ENCODE results near the gene BPIFB6. TPM values are rescaled to one million over a fixed set of nuclear protein-coding genes. Genes with fewer than 3 reads are reported as not detected.

The BPIFB6 gene
- total RNA-seq, 1 donor from 2014 or later = not detected

- intact Hi-C loops (cut with micrococcal nuclease) = no loop called here
- Mint-ChIP-seq H3K27ac (no peak overlapping the region), H3K36me3 (ENCODE audit: low read depth) (no peaks in the 10 kb centered on the region), H3K27me3 (ENCODE audit: insufficient read depth) (peaks cover 1% of the 10 kb centered on the region), H3K4me3 (no peak overlapping the region), H3K4me1 (ENCODE audit: low read depth) (no peaks in the 10 kb centered on the region), H3K9me3 (no peaks in the 10 kb centered on the region)
- DNase-seq (ENCODE audit: low spot score) = no peak
These were observed 30.2 kb downstream of the BPIFB6 start for GRCh38 chr20:33061658-33062028.

GRCh38 chr20:33062105-33062824 is 30.8 kb downstream of the BPIFB6 start:
- Mint-ChIP-seq H3K4me3 (no peak overlapping the region), H3K27me3 (ENCODE audit: insufficient read depth) (peaks cover 2% of the 10 kb centered on the region), H3K36me3 (ENCODE audit: low read depth) (no peaks in the 10 kb centered on the region), H3K4me1 (ENCODE audit: low read depth) (no peaks in the 10 kb centered on the region), H3K27ac (no peak overlapping the region), H3K9me3 (no peaks in the 10 kb centered on the region)
- intact Hi-C loops (cut with micrococcal nuclease) = no loop called here
- DNase-seq (ENCODE audit: low spot score) = no peak

- no peak for DNase-seq (ENCODE audit: low spot score)
- Mint-ChIP-seq H3K36me3 (ENCODE audit: low read depth) (no peaks in the 10 kb centered on the region), H3K27ac (no peak overlapping the region), H3K27me3 (ENCODE audit: insufficient read depth) (peaks cover 3% of the 10 kb centered on the region), H3K4me3 (no peak overlapping the region), H3K9me3 (no peaks in the 10 kb centered on the region), H3K4me1 (ENCODE audit: low read depth) (no peaks in the 10 kb centered on the region)
- intact Hi-C loops (cut with micrococcal nuclease) = no loop called here
These were observed 31.3 kb downstream of the BPIFB6 start for GRCh38 chr20:33062825-33063149.

- no peaks in the 10 kb centered on the region for H3K36me3 Mint-ChIP-seq (ENCODE audit: low read depth)
- H3K27me3 Mint-ChIP-seq (ENCODE audit: insufficient read depth) = peaks cover 3% of the 10 kb centered on the region
- H3K4me3 Mint-ChIP-seq = no peak overlapping the region
- H3K9me3 Mint-ChIP-seq = no peaks in the 10 kb centered on the region
- no peak for DNase-seq (ENCODE audit: low spot score)
- H3K27ac Mint-ChIP-seq = no peak overlapping the region
- intact Hi-C loops (cut with micrococcal nuclease) = no loop called here
- H3K4me1 Mint-ChIP-seq (ENCODE audit: low read depth) = no peaks in the 10 kb centered on the region
These were observed 31.8 kb downstream of the BPIFB6 start for GRCh38 chr20:33063271-33063670.

- intact Hi-C loops (cut with micrococcal nuclease) = no loop called here
- Mint-ChIP-seq H3K4me3 (no peak overlapping the region), H3K36me3 (ENCODE audit: low read depth) (no peaks in the 10 kb centered on the region), H3K27ac (no peak overlapping the region), H3K27me3 (ENCODE audit: insufficient read depth) (peaks cover 3% of the 10 kb centered on the region), H3K9me3 (no peaks in the 10 kb centered on the region), H3K4me1 (ENCODE audit: low read depth) (no peaks in the 10 kb centered on the region)
- DNase-seq (ENCODE audit: low spot score) = no peak
These were observed 33.3 kb downstream of the BPIFB6 start for GRCh38 chr20:33064572-33065287.

GRCh38 chr20:33065785-33066184 is 34.3 kb downstream of the BPIFB6 start:
- peaks cover 3% of the 10 kb centered on the region for H3K27me3 Mint-ChIP-seq (ENCODE audit: insufficient read depth)
- H3K4me3 Mint-ChIP-seq = no peak overlapping the region
- H3K9me3 Mint-ChIP-seq = no peaks in the 10 kb centered on the region
- H3K4me1 Mint-ChIP-seq (ENCODE audit: low read depth) = no peaks in the 10 kb centered on the region
- H3K36me3 Mint-ChIP-seq (ENCODE audit: low read depth) = no peaks in the 10 kb centered on the region
- intact Hi-C loops (cut with micrococcal nuclease) = no loop called here
- DNase-seq (ENCODE audit: low spot score) = no peak
- H3K27ac Mint-ChIP-seq = no peak overlapping the region

GRCh38 chr20:33067806-33068205 is 36.4 kb downstream of the BPIFB6 start:
- H3K9me3 Mint-ChIP-seq = no peaks in the 10 kb centered on the region
- intact Hi-C loops (cut with micrococcal nuclease) = no loop called here
- H3K36me3 Mint-ChIP-seq (ENCODE audit: low read depth) = no peaks in the 10 kb centered on the region
- no peak overlapping the region for H3K4me3 Mint-ChIP-seq
- DNase-seq (ENCODE audit: low spot score) = no peak
- H3K27me3 Mint-ChIP-seq (ENCODE audit: insufficient read depth) = peaks cover 3% of the 10 kb centered on the region
- no peak overlapping the region for H3K27ac Mint-ChIP-seq
- no peaks in the 10 kb centered on the region for H3K4me1 Mint-ChIP-seq (ENCODE audit: low read depth)

- intact Hi-C loops (cut with micrococcal nuclease) = no loop called here
- H3K9me3 Mint-ChIP-seq = no peaks in the 10 kb centered on the region
- H3K36me3 Mint-ChIP-seq (ENCODE audit: low read depth) = no peaks in the 10 kb centered on the region
- peaks cover 3% of the 10 kb centered on the region for H3K27me3 Mint-ChIP-seq (ENCODE audit: insufficient read depth)
- H3K4me3 Mint-ChIP-seq = no peak overlapping the region
- H3K27ac Mint-ChIP-seq = no peak overlapping the region
- no peaks in the 10 kb centered on the region for H3K4me1 Mint-ChIP-seq (ENCODE audit: low read depth)
- no peak for DNase-seq (ENCODE audit: low spot score)
These were observed 36.9 kb downstream of the BPIFB6 start for GRCh38 chr20:33068251-33068939.

GRCh38 chr20:33069673-33070072 is 38.2 kb downstream of the BPIFB6 start:
- intact Hi-C loops (cut with micrococcal nuclease) = no loop called here
- Mint-ChIP-seq H3K27me3 (ENCODE audit: insufficient read depth) (peaks cover 3% of the 10 kb centered on the region), H3K9me3 (no peaks in the 10 kb centered on the region), H3K27ac (no peak overlapping the region), H3K4me3 (no peak overlapping the region), H3K4me1 (ENCODE audit: low read depth) (no peaks in the 10 kb centered on the region), H3K36me3 (ENCODE audit: low read depth) (no peaks in the 10 kb centered on the region)
- no peak for DNase-seq (ENCODE audit: low spot score)

GRCh38 chr20:33070111-33071053 is 38.9 kb downstream of the BPIFB6 start:
- Mint-ChIP-seq H3K27me3 (ENCODE audit: insufficient read depth) (peaks cover 2% of the 10 kb centered on the region), H3K27ac (no peak overlapping the region), H3K36me3 (ENCODE audit: low read depth) (no peaks in the 10 kb centered on the region), H3K4me3 (no peak overlapping the region), H3K9me3 (no peaks in the 10 kb centered on the region), H3K4me1 (ENCODE audit: low read depth) (no peaks in the 10 kb centered on the region)
- intact Hi-C loops (cut with micrococcal nuclease) = no loop called here
- no peak for DNase-seq (ENCODE audit: low spot score)

GRCh38 chr20:33071198-33071597 is 39.8 kb downstream of the BPIFB6 start:
- intact Hi-C loops (cut with micrococcal nuclease) = no loop called here
- no peak for DNase-seq (ENCODE audit: low spot score)
- no peak overlapping the region for H3K4me3 Mint-ChIP-seq

GRCh38 chr20:33072362-33072761 is 40.9 kb downstream of the BPIFB6 start:
- Mint-ChIP-seq H3K27ac (no peak overlapping the region), H3K4me3 (no peak overlapping the region), H3K36me3 (ENCODE audit: low read depth) (no peaks in the 10 kb centered on the region), H3K9me3 (no peaks in the 10 kb centered on the region), H3K4me1 (ENCODE audit: low read depth) (no peaks in the 10 kb centered on the region), H3K27me3 (ENCODE audit: insufficient read depth) (peaks cover 2% of the 10 kb centered on the region)
- intact Hi-C loops (cut with micrococcal nuclease) = no loop called here
- no peak for DNase-seq (ENCODE audit: low spot score)

More at GRCh38 chr20:33071198-33071597, 39.8 kb downstream of the BPIFB6 start:
- Mint-ChIP-seq H3K27ac (no peak overlapping the region), H3K9me3 (no peaks in the 10 kb centered on the region), H3K36me3 (ENCODE audit: low read depth) (no peaks in the 10 kb centered on the region), H3K4me1 (ENCODE audit: low read depth) (no peaks in the 10 kb centered on the region), H3K27me3 (ENCODE audit: insufficient read depth) (peaks cover 3% of the 10 kb centered on the region)

All from activated T-helper 1 cell treated with anti-CD3 and anti-CD28 coated beads, Interleukin-12 subunit alpha, Interleukin-12 subunit beta, Interleukin-2, Interleukin-4 antibody, amounts not matched to agents 30 ng/mL and 10 ng/mL and 1 ng/mL, durations not matched to agents 14 hours and 24 hours and 36 hours (primary cell).